Spinal cord (tissue), 10 donors: Measurements from ENCODE around the gene SYNM. TPM values are rescaled to one million over a fixed set of nuclear protein-coding genes. Genes with fewer than 3 reads are reported as not detected.

Experiments used
- DNase-seq, 6 donors: peaks; one replicate each; pipeline versions ENCODE4 v3.0.0 to v3.0.0-alpha.2; 2013 to 2015; ENCODE audit warnings: low spot score in 6 of 6, low read depth in 4 of 6
- H3K27ac ChIP-seq: one replicate; pipeline ENCODE4 v1.5.1; 2013; ENCODE audit warnings: low read depth, low read length, control low read depth
- H3K27me3 ChIP-seq: one replicate; pipeline ENCODE4 v1.6.1; 2013; ENCODE audit warnings: low read length; ENCODE audit not compliant: control insufficient read depth, insufficient read depth
- H3K36me3 ChIP-seq: one replicate; pipeline ENCODE4 v1.6.1; 2013; ENCODE audit warnings: low read length; ENCODE audit not compliant: control insufficient read depth, insufficient read depth
- H3K4me1 ChIP-seq: one replicate; pipeline ENCODE4 v1.6.1; 2013; ENCODE audit warnings: low read length; ENCODE audit not compliant: control insufficient read depth, insufficient read depth
- H3K4me3 ChIP-seq: one replicate; pipeline ENCODE4 v1.5.1; 2013; ENCODE audit warnings: low read depth, low read length, control low read depth
- H3K9me3 ChIP-seq: one replicate; pipeline ENCODE4 v1.6.1; 2013; ENCODE audit warnings: low read length; ENCODE audit not compliant: control insufficient read depth, insufficient read depth
- WGBS: methylation state at CpG from one replicate; pipeline ENCODE4 v1.1.5; 2013; ENCODE audit warnings: missing lambda C conversion rate; ENCODE audit not compliant: insufficient coverage; 5-methylcytosine and 5-hydroxymethylcytosine counted together
- polyA plus RNA-seq, 2 donors: library from polyadenylated mRNA; unstranded; fragments of 120-200 nt; gene quantifications; one replicate each; pipeline ENCODE4 v1.2.1, GENCODE V29; 2013; ENCODE audit not compliant: insufficient read length in 2 of 2
- total RNA-seq, 2 donors: library from RNA; depleted of rRNA in 1 of 2; stranded (reverse); fragments of 120-200 nt in 1 of 2; fragments of >200 nt in 1 of 2; gene quantifications; one replicate each; pipeline versions ENCODE4 v1.2.3 to v1.2.4, GENCODE V29; 2013 to 2014
- donor health status: healthy.

The SYNM gene
- total and polyA plus RNA-seq, 4 donors: 14.1 to 32.5 (median 28.5) TPM

- WGBS: 92% methylated on average over 5 of the region's 5 CpGs
- no peaks in the 10 kb centered on the region for H3K36me3 ChIP-seq
- H3K4me3 ChIP-seq: no peak overlapping the region
- no peak for DNase-seq
- H3K4me1 ChIP-seq: peaks cover 20% of the 10 kb centered on the region
- H3K27me3 ChIP-seq: no peaks in the 10 kb centered on the region
- peak overlapping the region; percentile 61 for H3K27ac ChIP-seq
- no peaks in the 10 kb centered on the region for H3K9me3 ChIP-seq
Observed at GRCh38 chr15:99168601-99169580, 64.0 kb downstream of the SYNM start.

- 66% methylated on average over 5 of the region's 10 CpGs for WGBS
- H3K27ac ChIP-seq: peak overlapping the region; percentile 61
- peaks cover 2% of the 10 kb centered on the region for H3K36me3 ChIP-seq
- peak in 1 of 6 donors; percentile 25 for DNase-seq
- H3K4me1 ChIP-seq: peaks cover 25% of the 10 kb centered on the region
- no peak overlapping the region for H3K4me3 ChIP-seq
- H3K27me3 ChIP-seq: no peaks in the 10 kb centered on the region
- no peaks in the 10 kb centered on the region for H3K9me3 ChIP-seq
Observed at GRCh38 chr15:99169769-99170311, 65.0 kb downstream of the SYNM start.

GRCh38 chr15:99170476-99171065 lies 65.7 kb downstream of the SYNM start:
- H3K9me3 ChIP-seq: no peaks in the 10 kb centered on the region
- peaks cover 31% of the 10 kb centered on the region for H3K4me1 ChIP-seq
- H3K4me3 ChIP-seq: no peak overlapping the region
- 76% methylated on average over 6 of the region's 7 CpGs for WGBS
- no peaks in the 10 kb centered on the region for H3K27me3 ChIP-seq
- peaks cover 2% of the 10 kb centered on the region for H3K36me3 ChIP-seq
- no peak overlapping the region for H3K27ac ChIP-seq
- no peak for DNase-seq

GRCh38 chr15:99172171-99172570 lies 67.3 kb downstream of the SYNM start:
- Histone ChIP-seq H3K4me1 (peaks cover 31% of the 10 kb centered on the region), H3K27me3 (no peaks in the 10 kb centered on the region), H3K9me3 (no peaks in the 10 kb centered on the region), H3K27ac (no peak overlapping the region), H3K36me3 (peaks cover 2% of the 10 kb centered on the region), H3K4me3 (no peak overlapping the region)
- no peak for DNase-seq
- whole genome bisulfite sequencing: 96% methylated on average over 3 of the region's 4 CpGs

- Histone ChIP-seq H3K9me3 (no peaks in the 10 kb centered on the region), H3K27me3 (no peaks in the 10 kb centered on the region), H3K4me1 (peaks cover 31% of the 10 kb centered on the region), H3K27ac (no peak overlapping the region), H3K4me3 (no peak overlapping the region), H3K36me3 (peaks cover 2% of the 10 kb centered on the region)
- DNase-seq: no peak
- WGBS: 100% methylated on average over 1 of the region's 3 CpGs
Observed at GRCh38 chr15:99172989-99173388, 68.1 kb downstream of the SYNM start.

- Histone ChIP-seq H3K36me3 (peaks cover 2% of the 10 kb centered on the region), H3K27ac (no peak overlapping the region), H3K4me3 (no peak overlapping the region), H3K27me3 (no peaks in the 10 kb centered on the region), H3K4me1 (peaks cover 22% of the 10 kb centered on the region), H3K9me3 (no peaks in the 10 kb centered on the region)
- DNase-seq: peak in 2 of 6 donors; percentile 20 to 24
- 53% methylated on average over 11 of the region's 15 CpGs for WGBS
Observed at GRCh38 chr15:99174567-99175395, 69.9 kb downstream of the SYNM start.

GRCh38 chr15:99176757-99177156 lies 71.9 kb downstream of the SYNM start:
- H3K27ac ChIP-seq: no peak overlapping the region
- no peaks in the 10 kb centered on the region for H3K9me3 ChIP-seq
- H3K36me3 ChIP-seq: peaks cover 2% of the 10 kb centered on the region
- no peak for DNase-seq
- peaks cover 10% of the 10 kb centered on the region for H3K4me1 ChIP-seq
- WGBS: 86% methylated on average over 1 of the region's 2 CpGs
- no peak overlapping the region for H3K4me3 ChIP-seq
- no peaks in the 10 kb centered on the region for H3K27me3 ChIP-seq

- no peak overlapping the region for H3K4me3 ChIP-seq
- H3K27me3 ChIP-seq: no peaks in the 10 kb centered on the region
- peaks cover 10% of the 10 kb centered on the region for H3K4me1 ChIP-seq
- no peaks in the 10 kb centered on the region for H3K9me3 ChIP-seq
- 82% methylated on average over 2 of the region's 2 CpGs for WGBS
- peaks cover 2% of the 10 kb centered on the region for H3K36me3 ChIP-seq
- DNase-seq: no peak
- H3K27ac ChIP-seq: no peak overlapping the region
Observed at GRCh38 chr15:99177679-99178078, 72.8 kb downstream of the SYNM start.
